Measurements from ENCODE around the gene SLC25A47.
"Not testable (repeated sequence)": the region's sequence is repeated elsewhere in the genome, so short reads cannot be mapped to it uniquely, and the experiment has no call there.

SLC25A47 gene

DNA sequence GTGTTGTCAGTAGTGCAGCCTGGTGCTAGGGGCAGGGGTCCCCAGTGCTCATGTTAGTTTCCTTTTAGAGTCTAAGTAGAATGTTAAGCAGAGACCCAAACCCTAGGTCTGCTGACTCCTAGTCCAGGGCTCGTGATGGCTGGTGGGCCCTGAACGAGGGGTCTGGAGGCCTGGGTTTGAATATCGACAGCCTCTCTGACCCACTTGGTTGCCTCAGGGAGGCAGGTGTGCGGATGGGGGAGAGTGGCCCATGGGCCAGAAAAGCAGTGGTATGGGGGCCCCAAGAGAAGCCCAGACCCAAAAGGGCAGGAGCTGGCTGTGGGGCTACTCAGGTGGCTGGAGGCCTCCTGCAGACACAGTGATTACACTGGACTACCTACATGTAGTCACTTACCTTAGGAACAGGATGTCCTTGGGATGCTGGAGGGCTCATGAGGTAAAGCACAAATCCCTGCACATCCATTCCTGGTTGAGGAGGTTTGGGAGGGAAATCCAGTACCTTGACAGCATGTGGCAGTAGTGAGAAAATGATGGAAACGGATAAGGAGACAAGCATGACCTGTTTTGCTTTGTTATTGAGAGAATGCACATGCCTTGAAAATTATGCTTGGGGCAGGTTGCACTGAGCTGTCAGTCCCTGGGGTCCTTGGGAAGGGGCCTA, 15.2 kb upstream of the SLC25A47 start:
- Histone ChIP-seq H3K4me3 (peak overlapping the region; percentile 80), H3K9me3 (no peaks in the 10 kb centered on the region), H3K4me1 (peaks cover 0 to 40% (median 27%) of the 10 kb centered on the region in 4 donors), H3K36me3 (no peaks in the 10 kb centered on the region), H3K27me3 (peaks cover 0 to 4% of the 10 kb centered on the region in 2 donors), H3K27ac (peak overlapping the region in 1 of 2 donors; percentile 82)
- intact Hi-C loops (cut with DNase I; ENCODE audit: low total_unique reads), result loop anchor here (5.0 kb wide), 2 partner anchors 66 to 69 kb away; partner anchors contain the start of gene WDR25
- TF ChIP-seq, protein P1, sequence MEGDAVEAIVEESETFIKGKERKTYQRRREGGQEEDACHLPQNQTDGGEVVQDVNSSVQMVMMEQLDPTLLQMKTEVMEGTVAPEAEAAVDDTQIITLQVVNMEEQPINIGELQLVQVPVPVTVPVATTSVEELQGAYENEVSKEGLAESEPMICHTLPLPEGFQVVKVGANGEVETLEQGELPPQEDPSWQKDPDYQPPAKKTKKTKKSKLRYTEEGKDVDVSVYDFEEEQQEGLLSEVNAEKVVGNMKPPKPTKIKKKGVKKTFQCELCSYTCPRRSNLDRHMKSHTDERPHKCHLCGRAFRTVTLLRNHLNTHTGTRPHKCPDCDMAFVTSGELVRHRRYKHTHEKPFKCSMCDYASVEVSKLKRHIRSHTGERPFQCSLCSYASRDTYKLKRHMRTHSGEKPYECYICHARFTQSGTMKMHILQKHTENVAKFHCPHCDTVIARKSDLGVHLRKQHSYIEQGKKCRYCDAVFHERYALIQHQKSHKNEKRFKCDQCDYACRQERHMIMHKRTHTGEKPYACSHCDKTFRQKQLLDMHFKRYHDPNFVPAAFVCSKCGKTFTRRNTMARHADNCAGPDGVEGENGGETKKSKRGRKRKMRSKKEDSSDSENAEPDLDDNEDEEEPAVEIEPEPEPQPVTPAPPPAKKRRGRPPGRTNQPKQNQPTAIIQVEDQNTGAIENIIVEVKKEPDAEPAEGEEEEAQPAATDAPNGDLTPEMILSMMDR (IDR thresholded peaks at IDR 0.05), result no peak
- DNase-seq, result no peak

DNA sequence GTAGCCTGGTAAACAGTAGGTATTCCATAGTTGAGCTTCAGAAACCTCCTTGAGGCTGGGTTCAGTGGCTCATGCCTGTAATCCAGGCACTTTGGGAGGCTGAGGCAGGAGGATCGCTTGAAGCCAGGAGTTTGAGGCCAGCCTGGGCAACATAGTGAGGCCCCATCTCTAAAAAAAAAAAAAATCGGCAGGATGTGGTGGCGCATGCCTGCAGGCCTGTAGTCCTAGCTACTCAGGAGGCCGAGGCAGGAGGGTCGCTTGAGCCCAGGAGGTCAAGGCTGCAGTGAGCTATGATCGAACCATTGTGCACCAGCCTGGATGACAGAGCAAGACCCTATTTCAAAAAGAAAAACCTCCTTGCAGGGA, 14.7 kb upstream of the SLC25A47 start:
- not testable (repeated sequence) for H3K27me3 ChIP-seq, H3K9me3 ChIP-seq, H3K36me3 ChIP-seq, H3K27ac ChIP-seq, H3K4me3 ChIP-seq, DNase-seq
- H3K4me1 ChIP-seq, result peaks cover 0 to 35% (median 27%) of the 10 kb centered on the region in 4 donors
- intact Hi-C loops (cut with DNase I; ENCODE audit: low total_unique reads), result loop anchor here (5.0 kb wide), 2 partner anchors 66 to 69 kb away; partner anchors contain the start of gene WDR25

DNA sequence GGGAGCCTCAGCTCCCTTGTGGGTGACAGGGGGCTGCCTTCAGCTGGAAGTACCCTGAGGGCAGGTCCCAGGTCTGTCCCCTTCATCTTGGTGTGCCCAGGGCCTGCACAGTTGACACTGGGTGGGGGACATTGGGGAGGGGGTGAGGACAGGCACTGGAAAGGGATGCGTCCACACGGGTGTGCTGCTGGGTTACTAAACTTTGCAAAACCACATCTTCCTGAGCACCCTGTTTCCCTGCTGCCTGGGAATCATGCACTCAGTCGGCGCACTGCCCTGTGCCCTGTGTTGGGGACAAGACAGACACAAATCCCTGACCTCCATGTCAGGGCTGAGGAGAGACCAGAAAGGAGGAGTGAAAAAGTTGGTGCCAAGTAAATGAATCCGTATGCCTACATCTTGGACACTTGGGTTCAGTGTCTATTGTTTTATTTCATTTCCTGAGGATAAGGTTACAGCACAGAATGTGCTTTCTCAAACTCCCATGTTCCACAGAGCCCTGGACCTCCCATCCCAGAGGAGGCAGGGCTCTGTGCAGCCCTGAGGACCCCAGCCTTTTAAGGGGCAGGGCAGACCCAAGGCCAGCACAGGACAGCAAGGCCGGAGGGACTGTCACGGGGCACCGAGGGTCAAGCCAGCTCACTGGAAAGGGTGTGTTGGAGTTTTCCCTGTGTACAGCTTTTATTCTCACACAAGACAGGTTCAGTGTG, 14.0 kb upstream of the SLC25A47 start:
- DNase-seq, result no peak
- no peak overlapping the region for H3K4me3 ChIP-seq
- H3K27me3 ChIP-seq, result peaks cover 0 to 6% of the 10 kb centered on the region in 2 donors
- TF ChIP-seq, protein P1 (IDR thresholded peaks at IDR 0.05), result no peak
- no peaks in the 10 kb centered on the region for H3K9me3 ChIP-seq
- peaks cover 0 to 28% (median 25%) of the 10 kb centered on the region in 4 donors for H3K4me1 ChIP-seq
- H3K36me3 ChIP-seq, result no peaks in the 10 kb centered on the region
- H3K27ac ChIP-seq, result no peak overlapping the region
- intact Hi-C loops (cut with DNase I; ENCODE audit: low total_unique reads), result loop anchor here (5.0 kb wide), 2 partner anchors 67 to 68 kb away; partner anchors contain the start of gene WDR25

DNA sequence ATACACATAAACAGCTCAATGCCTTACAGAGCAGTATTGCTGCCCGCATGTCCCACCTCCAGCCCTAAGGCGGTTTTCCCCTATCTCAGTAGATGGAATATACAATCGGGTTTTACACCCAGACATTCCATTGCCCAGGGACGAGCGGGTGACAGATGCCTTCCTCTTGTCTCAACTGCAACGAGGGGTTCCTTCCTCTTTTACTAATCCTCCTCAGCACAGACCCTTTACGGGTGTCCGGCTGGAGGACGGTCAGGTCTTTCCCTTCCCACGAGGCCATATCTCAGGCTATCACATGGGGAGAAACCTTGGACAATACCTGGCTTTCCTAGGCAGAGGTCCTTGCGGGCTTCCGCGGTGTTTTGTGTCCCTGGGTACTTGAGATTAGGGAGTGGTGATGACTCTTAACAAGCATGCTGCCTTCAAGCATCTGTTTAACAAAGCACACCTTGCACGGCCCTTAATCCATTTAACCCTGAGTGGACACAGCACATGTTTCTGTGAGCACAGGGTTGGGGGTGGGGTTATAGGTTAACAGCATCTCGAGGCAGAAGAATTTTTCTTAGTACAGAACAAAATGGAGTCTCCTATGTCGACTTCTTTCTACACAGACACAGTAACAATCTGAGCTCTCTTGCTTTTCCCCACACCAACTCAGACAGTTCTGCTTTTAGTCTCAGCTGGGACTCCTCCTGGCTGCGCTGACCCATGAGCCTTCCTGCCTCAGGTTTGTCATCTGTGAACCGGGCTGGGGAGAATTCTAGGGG, 10.8 kb upstream of the SLC25A47 start:
- intact Hi-C loops (cut with DNase I; ENCODE audit: low total_unique reads); H3K4me1 ChIP-seq; DNase-seq: not testable (repeated sequence)

DNA sequence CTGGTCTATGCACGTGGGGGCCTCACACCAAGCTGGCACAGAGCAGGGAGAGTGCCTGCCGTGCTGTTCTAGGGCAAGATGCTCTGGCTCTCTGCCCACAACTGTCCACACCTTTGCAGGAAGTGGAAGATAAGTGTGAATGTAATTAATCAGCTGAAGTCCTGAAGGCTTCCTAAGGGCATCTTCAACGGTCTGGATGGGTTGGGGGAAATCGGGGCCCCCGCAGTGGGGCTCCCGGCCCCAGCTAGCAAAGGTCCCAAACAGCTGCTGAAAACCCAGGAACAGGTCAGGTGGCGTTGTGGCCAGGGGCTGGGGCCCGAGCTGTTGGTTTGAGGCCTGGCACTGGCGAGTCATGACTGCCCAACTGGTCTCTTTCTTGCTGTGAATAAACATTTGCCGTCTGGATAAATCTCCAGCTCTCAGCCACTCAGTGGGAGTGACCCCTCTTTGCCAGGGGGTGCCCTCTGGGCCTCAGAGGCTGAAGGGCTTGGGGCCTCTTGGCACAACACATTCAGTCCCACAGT, 10.2 kb upstream of the SLC25A47 start:
- no peak overlapping the region for H3K27ac ChIP-seq
- intact Hi-C loops (cut with DNase I; ENCODE audit: low total_unique reads), result no loop called here
- TF ChIP-seq, protein P1 (IDR thresholded peaks at IDR 0.05), result no peak
- peaks cover 0 to 6% of the 10 kb centered on the region in 2 donors for H3K27me3 ChIP-seq
- H3K4me1 ChIP-seq, result peaks cover 0 to 5% (median under 1%) of the 10 kb centered on the region in 4 donors
- H3K36me3 ChIP-seq, result no peaks in the 10 kb centered on the region
- DNase-seq, result no peak
- no peak overlapping the region for H3K4me3 ChIP-seq
- H3K9me3 ChIP-seq, result no peaks in the 10 kb centered on the region

More for the DNA sequence above, 10.8 kb upstream of the SLC25A47 start:
- H3K4me3 ChIP-seq, H3K9me3 ChIP-seq, H3K27ac ChIP-seq, H3K36me3 ChIP-seq, H3K27me3 ChIP-seq: not testable (repeated sequence)

DNA sequence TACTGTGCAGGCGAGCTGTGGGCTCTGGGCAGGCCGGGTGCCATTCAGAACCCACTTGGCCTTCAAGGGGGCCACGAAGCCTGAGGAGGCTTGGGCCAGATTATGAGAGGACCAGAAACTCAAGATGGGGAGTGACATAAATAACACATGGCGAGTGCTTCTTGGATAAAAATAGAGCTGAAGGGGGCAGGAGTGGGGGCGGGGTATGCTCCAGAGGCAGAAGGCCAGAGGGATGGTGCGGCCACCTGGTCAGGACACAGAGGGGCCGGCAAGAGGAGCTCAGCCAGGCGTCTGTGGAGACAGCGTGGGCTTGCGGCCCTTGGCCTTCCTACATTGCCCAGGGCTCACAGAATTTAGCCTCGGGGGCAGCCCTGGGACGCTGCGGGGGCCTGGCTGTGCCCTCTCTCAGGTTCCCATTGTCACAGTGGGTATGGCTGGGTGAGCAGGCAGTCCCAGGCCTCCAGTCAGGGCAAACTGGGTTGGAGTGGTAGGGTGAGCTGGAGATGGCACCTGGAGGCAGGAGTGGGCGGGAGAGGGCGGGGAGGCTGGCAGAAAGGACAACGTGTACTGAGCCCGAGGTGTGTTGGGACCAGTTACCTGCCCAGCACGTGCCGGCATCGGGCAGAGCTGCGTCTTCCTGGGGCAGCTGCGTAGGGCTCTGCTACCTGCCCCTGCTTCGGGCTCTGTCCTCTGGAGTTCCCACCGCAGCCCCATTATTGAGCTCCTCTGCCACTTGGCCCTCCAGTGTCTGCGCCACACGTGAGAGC, 9.5 kb upstream of the SLC25A47 start:
- intact Hi-C loops (cut with DNase I; ENCODE audit: low total_unique reads), result no loop called here
- Histone ChIP-seq H3K27me3 (peaks cover 0 to 6% of the 10 kb centered on the region in 2 donors), H3K9me3 (no peaks in the 10 kb centered on the region), H3K4me3 (no peak overlapping the region), H3K27ac (no peak overlapping the region), H3K4me1 (peaks cover 0 to 8% (median 5%) of the 10 kb centered on the region in 4 donors), H3K36me3 (no peaks in the 10 kb centered on the region)
- no peak for DNase-seq
- TF ChIP-seq, protein P1 (IDR thresholded peaks at IDR 0.05), result no peak
